CD4-positive, alpha-beta T cell treated with Interleukin-6 at 100 ng/mL for 8 hours (primary cell): ENCODE data around the gene ASB11.
"Not testable (repeated sequence)": the region's sequence is repeated elsewhere in the genome, so short reads cannot be mapped to it uniquely, and the experiment has no call there.

ENCODE experiments used
- DNase-seq: peaks from one replicate; pipeline ENCODE4 v3.0.0-alpha.2; 2020; ENCODE audit warnings: mixed read lengths, low spot score

The ASB11 gene

GRCh38 chrX:15305899-15306298 lies 9.5 kb downstream of the ASB11 start:
- not testable (repeated sequence) for DNase-seq

GRCh38 chrX:15301924-15302323 lies 13.5 kb downstream of the ASB11 start:
- DNase-seq, result no peak

GRCh38 chrX:15299941-15300851 lies 15.2 kb downstream of the ASB11 start:
- DNase-seq, result no peak

GRCh38 chrX:15298780-15299179 lies 16.7 kb downstream of the ASB11 start:
- no peak for DNase-seq

GRCh38 chrX:15298201-15298600 lies 17.2 kb downstream of the ASB11 start:
- DNase-seq, result no peak

- DNase-seq, result no peak
Measured at GRCh38 chrX:15293451-15293850, 22.0 kb downstream of the ASB11 start.

- no peak for DNase-seq
Measured at GRCh38 chrX:15292861-15293260, 22.6 kb downstream of the ASB11 start.

- no peak for DNase-seq
Measured at GRCh38 chrX:15277604-15278003, 37.8 kb downstream of the ASB11 start.

GRCh38 chrX:15274946-15275345 lies 40.5 kb downstream of the ASB11 start:
- no peak for DNase-seq

GRCh38 chrX:15273275-15273674 lies 42.2 kb downstream of the ASB11 start:
- not testable (repeated sequence) for DNase-seq

- no peak for DNase-seq
Measured at GRCh38 chrX:15271757-15272156, 43.7 kb downstream of the ASB11 start.

GRCh38 chrX:15269618-15270521 lies 45.6 kb downstream of the ASB11 start, which contains the start of gene ASB9:
Gene ASB9 (minus strand): TSS chrX:15270083. CDS start chrX:15269874, 209 bp downstream.
- DNase-seq, result peak; percentile 12

GRCh38 chrX:15269120-15269519 lies 46.3 kb downstream of the ASB11 start:
- no peak for DNase-seq

GRCh38 chrX:15254852-15255251 lies 60.6 kb downstream of the ASB11 start:
- DNase-seq, result no peak

GRCh38 chrX:15245896-15246295 lies 69.5 kb downstream of the ASB11 start:
- DNase-seq, result no peak

GRCh38 chrX:15244421-15244820 lies 71.0 kb downstream of the ASB11 start:
- DNase-seq, result no peak

- peak; percentile 33 for DNase-seq
Measured at GRCh38 chrX:15242899-15243555, 72.4 kb downstream of the ASB11 start.

GRCh38 chrX:15241301-15241700 lies 74.1 kb downstream of the ASB11 start:
- DNase-seq, result no peak

- DNase-seq, result no peak
Measured at GRCh38 chrX:15240414-15240813, 75.0 kb downstream of the ASB11 start.

- no peak for DNase-seq
Measured at GRCh38 chrX:15236146-15236545, 79.3 kb downstream of the ASB11 start.

- no peak for DNase-seq
Measured at GRCh38 chrX:15235001-15235400, 80.4 kb downstream of the ASB11 start.

GRCh38 chrX:15233416-15234015 lies 81.9 kb downstream of the ASB11 start:
- DNase-seq, result no peak
